ENCODE data around the gene POR. TPM values are rescaled to one million over a fixed set of nuclear protein-coding genes. Genes with fewer than 3 reads are reported as not detected.

POR gene
- total and polyA plus RNA-seq, 2 of the 13 experiments (the other 11 are each of a cell fraction or from before 2014, with no cell fraction given): 145 to 266 TPM

DNA sequence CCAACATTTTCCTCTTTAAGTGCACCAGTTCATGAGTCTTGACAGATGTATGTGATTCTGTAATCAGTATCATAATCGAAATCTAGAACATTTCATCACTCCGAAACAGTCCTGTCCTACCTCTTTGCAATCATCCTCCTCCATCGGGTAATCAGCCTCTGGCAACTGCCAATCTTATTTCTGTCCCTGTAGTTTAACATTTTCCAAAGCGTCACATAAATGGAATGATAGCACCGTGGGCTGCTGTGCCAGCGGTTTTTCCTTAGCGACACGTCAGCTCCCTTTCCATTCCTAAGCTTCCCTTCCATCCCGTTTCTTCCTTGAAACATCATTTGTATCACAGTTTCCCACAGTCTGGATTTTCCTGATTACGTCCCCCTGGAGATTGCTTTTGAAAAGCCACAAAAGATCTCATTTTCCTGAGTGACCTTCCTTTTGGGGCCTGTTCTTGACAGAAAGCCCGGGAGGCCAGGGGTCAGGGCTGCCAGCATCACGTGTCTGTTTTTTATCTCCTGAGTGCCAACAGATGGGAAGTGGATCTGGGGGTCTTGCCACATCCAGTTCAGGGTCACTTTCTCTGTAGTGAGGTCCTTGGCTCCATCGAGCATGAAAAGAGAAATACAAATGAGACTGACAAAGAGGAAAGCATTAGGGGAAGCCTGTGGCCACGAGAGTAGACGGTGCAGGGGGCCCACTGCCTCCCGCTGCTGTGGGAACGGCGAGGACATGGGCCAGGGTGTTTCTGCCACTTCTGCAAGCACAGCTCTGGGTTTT lies 47.8 kb downstream of the POR start (continued):
- TF ChIP-seq SP5 (CRISPR knock-in tag; IDR thresholded peaks at IDR 0.05; ENCODE audit: borderline replicate concordance, low read depth) (no peak), ATF7 (IDR thresholded peaks at IDR 0.05) (no peak), ATF7 (CRISPR knock-in tag; IDR thresholded peaks at IDR 0.05) (peak; percentile 25; the same call in 1 of the 2 replicates), ZNF431 (CRISPR knock-in tag; IDR thresholded peaks at IDR 0.05; ENCODE audit: borderline replicate concordance, low read depth) (no peak), ARNT2 (CRISPR knock-in tag; IDR thresholded peaks at IDR 0.05; ENCODE audit: low read depth) (no peak), MBNL3 (CRISPR knock-in tag; conservative IDR thresholded peaks at IDR 0.05) (no peak), ZSCAN12 (CRISPR knock-in tag; IDR thresholded peaks at IDR 0.05) (no peak), TFDP2 (CRISPR knock-in tag; IDR thresholded peaks at IDR 0.05) (no peak), SMAD9 (CRISPR knock-in tag; IDR thresholded peaks at IDR 0.05) (no peak), NFYC (CRISPR knock-in tag; IDR thresholded peaks at IDR 0.05) (no peak), ZNF709 (CRISPR knock-in tag; IDR thresholded peaks at IDR 0.05) (no peak), ZNF33B (CRISPR knock-in tag; IDR thresholded peaks at IDR 0.05) (no peak), ZKSCAN8 (CRISPR knock-in tag; IDR thresholded peaks at IDR 0.05; ENCODE audit: borderline replicate concordance) (no peak), ZSCAN31 (CRISPR knock-in tag; IDR thresholded peaks at IDR 0.05; ENCODE audit: low read depth) (no peak), CCDC6 (CRISPR knock-in tag; IDR thresholded peaks at IDR 0.05) (0 out of 2 replicates have a peak, but pooled peaks have one; percentile 26), EED (CRISPR knock-in tag; IDR thresholded peaks at IDR 0.05) (no peak), ETV6 (CRISPR knock-in tag; conservative IDR thresholded peaks at IDR 0.05) (no peak), ZNF251 (CRISPR knock-in tag; IDR thresholded peaks at IDR 0.05) (no peak), POLR2AphosphoS5 (IDR thresholded peaks at IDR 0.05; ENCODE audit: low read depth, low read length) (no peak), ZNF558 (CRISPR knock-in tag; IDR thresholded peaks at IDR 0.05; ENCODE audit: borderline replicate concordance) (no peak), TRIM22 (IDR thresholded peaks at IDR 0.05) (no peak)
- TF ChIP-seq, protein P1, sequence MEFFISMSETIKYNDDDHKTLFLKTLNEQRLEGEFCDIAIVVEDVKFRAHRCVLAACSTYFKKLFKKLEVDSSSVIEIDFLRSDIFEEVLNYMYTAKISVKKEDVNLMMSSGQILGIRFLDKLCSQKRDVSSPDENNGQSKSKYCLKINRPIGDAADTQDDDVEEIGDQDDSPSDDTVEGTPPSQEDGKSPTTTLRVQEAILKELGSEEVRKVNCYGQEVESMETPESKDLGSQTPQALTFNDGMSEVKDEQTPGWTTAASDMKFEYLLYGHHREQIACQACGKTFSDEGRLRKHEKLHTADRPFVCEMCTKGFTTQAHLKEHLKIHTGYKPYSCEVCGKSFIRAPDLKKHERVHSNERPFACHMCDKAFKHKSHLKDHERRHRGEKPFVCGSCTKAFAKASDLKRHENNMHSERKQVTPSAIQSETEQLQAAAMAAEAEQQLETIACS (CRISPR knock-in tag; IDR thresholded peaks at IDR 0.05): no peak
- TF ChIP-seq, protein P2, sequence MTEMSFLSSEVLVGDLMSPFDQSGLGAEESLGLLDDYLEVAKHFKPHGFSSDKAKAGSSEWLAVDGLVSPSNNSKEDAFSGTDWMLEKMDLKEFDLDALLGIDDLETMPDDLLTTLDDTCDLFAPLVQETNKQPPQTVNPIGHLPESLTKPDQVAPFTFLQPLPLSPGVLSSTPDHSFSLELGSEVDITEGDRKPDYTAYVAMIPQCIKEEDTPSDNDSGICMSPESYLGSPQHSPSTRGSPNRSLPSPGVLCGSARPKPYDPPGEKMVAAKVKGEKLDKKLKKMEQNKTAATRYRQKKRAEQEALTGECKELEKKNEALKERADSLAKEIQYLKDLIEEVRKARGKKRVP (CRISPR knock-in tag; IDR thresholded peaks at IDR 0.05): no peak
- TF ChIP-seq, protein P3, sequence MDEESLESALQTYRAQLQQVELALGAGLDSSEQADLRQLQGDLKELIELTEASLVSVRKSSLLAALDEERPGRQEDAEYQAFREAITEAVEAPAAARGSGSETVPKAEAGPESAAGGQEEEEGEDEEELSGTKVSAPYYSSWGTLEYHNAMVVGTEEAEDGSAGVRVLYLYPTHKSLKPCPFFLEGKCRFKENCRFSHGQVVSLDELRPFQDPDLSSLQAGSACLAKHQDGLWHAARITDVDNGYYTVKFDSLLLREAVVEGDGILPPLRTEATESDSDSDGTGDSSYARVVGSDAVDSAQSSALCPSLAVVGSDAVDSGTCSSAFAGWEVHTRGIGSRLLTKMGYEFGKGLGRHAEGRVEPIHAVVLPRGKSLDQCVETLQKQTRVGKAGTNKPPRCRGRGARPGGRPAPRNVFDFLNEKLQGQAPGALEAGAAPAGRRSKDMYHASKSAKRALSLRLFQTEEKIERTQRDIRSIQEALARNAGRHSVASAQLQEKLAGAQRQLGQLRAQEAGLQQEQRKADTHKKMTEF (CRISPR knock-in tag; IDR thresholded peaks at IDR 0.05): peak; percentile 62; the same call in 1 of the 2 replicates
